H9 (cell line): ENCODE data around the gene ZNF205. TPM values are rescaled to one million over a fixed set of nuclear protein-coding genes. Genes with fewer than 3 reads are reported as not detected.

Experiments
- DNase-seq: peaks from one replicate; pipeline ENCODE4 v3.0.0-alpha.2; 2017
- H2AFZ ChIP-seq: one replicate; pipeline ENCODE4 v1.6.1; 2013; ENCODE audit warnings: mild to moderate bottlenecking, low read length, control low read depth, moderate library complexity
- H2AK5ac ChIP-seq: 2 replicates; pipeline ENCODE4 v1.6.1; 2013; ENCODE audit warnings: low read length, control low read depth, mixed read lengths; ENCODE audit not compliant: insufficient read length
- H2BK120ac ChIP-seq: one replicate; pipeline ENCODE4 v1.6.1; 2013; ENCODE audit warnings: low read depth, mild to moderate bottlenecking, low read length, control low read depth, inconsistent platforms; ENCODE audit not compliant: poor library complexity, severe bottlenecking
- H2BK12ac ChIP-seq: 2 replicates; pipeline ENCODE4 v1.6.1; 2013; ENCODE audit warnings: low read length, control low read depth, mixed read lengths, low read depth; ENCODE audit not compliant: insufficient read length
- H2BK15ac ChIP-seq: 2 replicates; pipeline ENCODE4 v1.6.1; 2013; ENCODE audit warnings: low read depth, low read length, control low read depth
- H2BK20ac ChIP-seq: one replicate; pipeline ENCODE4 v1.6.1; 2013; ENCODE audit warnings: low read depth, mild to moderate bottlenecking, low read length, control low read depth, inconsistent platforms; ENCODE audit not compliant: poor library complexity, severe bottlenecking
- H2BK5ac ChIP-seq: 2 replicates; pipeline ENCODE4 v1.6.1; 2013; ENCODE audit warnings: low read length, control low read depth, mixed read lengths; ENCODE audit not compliant: insufficient read length
- H3K14ac ChIP-seq: 2 replicates; pipeline ENCODE4 v1.6.1; 2013; ENCODE audit warnings: low read length, control low read depth; ENCODE audit not compliant: insufficient read depth
- H3K18ac ChIP-seq: 2 replicates; pipeline ENCODE4 v1.6.1; 2013; ENCODE audit warnings: low read depth, mild to moderate bottlenecking, mixed read lengths, low read length, control low read depth; ENCODE audit not compliant: insufficient read length
- H3K23ac ChIP-seq: 2 replicates; pipeline ENCODE4 v1.6.1; 2013; ENCODE audit warnings: low read length, control low read depth, mixed read lengths, low read depth; ENCODE audit not compliant: insufficient read length
- H3K23me2 ChIP-seq: 2 replicates; pipeline ENCODE4 v1.6.1; 2013; ENCODE audit warnings: low read depth, mild to moderate bottlenecking, mixed read lengths, low read length, control low read depth; ENCODE audit not compliant: insufficient read length, poor library complexity, severe bottlenecking
- H3K27ac ChIP-seq: 2 replicates; pipeline ENCODE4 v1.5.1; 2013; ENCODE audit warnings: low read length, control low read depth, mixed read lengths, low read depth; ENCODE audit not compliant: insufficient read length
- H3K27me3 ChIP-seq: 2 replicates; pipeline ENCODE4 v1.6.1; 2013; ENCODE audit warnings: low read length, control low read depth, inconsistent platforms; ENCODE audit not compliant: insufficient read depth
- H3K4ac ChIP-seq: 2 replicates; pipeline ENCODE4 v1.6.1; 2013; ENCODE audit warnings: low read depth, mild to moderate bottlenecking, control low read depth, inconsistent platforms, low read length, moderate library complexity
- H3K4me1 ChIP-seq: 2 replicates; pipeline ENCODE4 v1.6.1; 2013; ENCODE audit warnings: low read length, control low read depth, inconsistent platforms; ENCODE audit not compliant: insufficient read depth
- H3K4me2 ChIP-seq: 2 replicates; pipeline ENCODE4 v1.6.1; 2013; ENCODE audit warnings: low read length, control low read depth, mixed read lengths; ENCODE audit not compliant: insufficient read length, insufficient read depth
- H3K56ac ChIP-seq: 2 replicates; pipeline ENCODE4 v1.6.1; 2013; ENCODE audit warnings: low read depth, mild to moderate bottlenecking, mixed read lengths, low read length, control low read depth; ENCODE audit not compliant: insufficient read length
- H3K79me1 ChIP-seq: 2 replicates; pipeline ENCODE4 v1.6.1; 2013; ENCODE audit warnings: low read depth, mild to moderate bottlenecking, moderate library complexity, low read length, control low read depth, inconsistent platforms; ENCODE audit not compliant: insufficient read depth, poor library complexity, severe bottlenecking
- H3K79me2 ChIP-seq: 2 replicates; pipeline ENCODE4 v1.6.1; 2013; ENCODE audit warnings: low read length, control low read depth, inconsistent platforms; ENCODE audit not compliant: insufficient read depth
- H3K9ac ChIP-seq: 2 replicates; pipeline ENCODE4 v1.6.1; 2013; ENCODE audit warnings: low read length, control low read depth, mixed read lengths; ENCODE audit not compliant: insufficient read length; ENCODE audit errors: extremely low read depth
- H3K9me3 ChIP-seq: one replicate; pipeline ENCODE4 v1.6.1; 2013; ENCODE audit warnings: low read depth, low read length, inconsistent platforms; ENCODE audit not compliant: control insufficient read depth
- H3T11ph ChIP-seq: one replicate; pipeline ENCODE4 v1.6.1; 2013; ENCODE audit warnings: mild to moderate bottlenecking, low read length, control low read depth, inconsistent platforms
- H4K20me1 ChIP-seq: one replicate; pipeline ENCODE4 v1.6.1; 2013; ENCODE audit not compliant: control insufficient read depth, insufficient read length, insufficient read depth
- H4K5ac ChIP-seq: 2 replicates; pipeline ENCODE4 v1.6.1; 2013; ENCODE audit warnings: low read depth, mild to moderate bottlenecking, mixed read lengths, low read length, control low read depth; ENCODE audit not compliant: insufficient read length
- H4K8ac ChIP-seq: replicated peaks from 2 replicates; pipeline ENCODE4 v1.6.1; 2013; ENCODE audit warnings: low read length, control low read depth, mixed read lengths, low read depth; ENCODE audit not compliant: insufficient read length
- H4K91ac ChIP-seq: 2 replicates; pipeline ENCODE4 v1.6.1; 2013; ENCODE audit warnings: low read depth, mild to moderate bottlenecking, moderate library complexity, mixed read lengths, low read length, control low read depth; ENCODE audit not compliant: insufficient read length
- H3K27ac Mint-ChIP-seq, 3 experiments: 2 replicates in 2 of 3; 3 replicates in 1 of 3; pipeline ENCODE4 v1.8.0; 2020 to 2021; ENCODE audit warnings: mixed read lengths in 3 of 3, mild to moderate bottlenecking in 1 of 3, moderate library complexity in 1 of 3
- H3K27me3 Mint-ChIP-seq: 2 replicates; pipeline ENCODE4 v1.8.0; 2021; ENCODE audit warnings: low read depth, mild to moderate bottlenecking, moderate library complexity, mixed read lengths
- H3K36me3 Mint-ChIP-seq, 3 experiments: 2 replicates in 2 of 3; 3 replicates in 1 of 3; pipeline ENCODE4 v1.8.0; 2020 to 2021; ENCODE audit warnings: low read depth in 3 of 3, mixed read lengths in 3 of 3; ENCODE audit not compliant: insufficient read depth in 1 of 3
- H3K4me1 Mint-ChIP-seq, 2 experiments: 2 replicates each; pipeline ENCODE4 v1.8.0; 2020; ENCODE audit warnings: mixed read lengths in 2 of 2
- H3K4me3 Mint-ChIP-seq, 2 experiments: 2 replicates in 1 of 2; 3 replicates in 1 of 2; pipeline ENCODE4 v1.8.0; 2020 to 2021; ENCODE audit warnings: mild to moderate bottlenecking in 2 of 2, mixed read lengths in 2 of 2, moderate library complexity in 1 of 2
- H3K9me3 Mint-ChIP-seq, 2 experiments: 2 replicates in 1 of 2; 3 replicates in 1 of 2; pipeline ENCODE4 v1.8.0; 2020; ENCODE audit warnings: mild to moderate bottlenecking in 2 of 2, mixed read lengths in 2 of 2, moderate library complexity in 1 of 2
- CTCF ChIP-seq: fragments of 200-600 bp; sonication (generic); conservative IDR thresholded peaks from 3 replicates; pipeline ENCODE4 v1.8.0; 2021; ENCODE audit warnings: antibody characterized with exemption, mild to moderate bottlenecking
- WGBS: extraction: QIAGEN DNeasy Blood & Tissue Kit; methylation state at CpG from one replicate; pipeline ENCODE4 v1.1.7; 2013; ENCODE audit warnings: missing lambda C conversion rate, low lambda C conversion rate, mixed read lengths; ENCODE audit not compliant: insufficient read length; ENCODE audit errors: extremely low coverage; 5-methylcytosine and 5-hydroxymethylcytosine counted together
- total RNA-seq: library from RNA; stranded (reverse); gene quantifications from 2 replicates; pipeline ENCODE4 v1.2.1, GENCODE V29; 2021

Gene ZNF205
- total RNA-seq, 1 experiment from 2014 or later, result 16.8 TPM

DNA sequence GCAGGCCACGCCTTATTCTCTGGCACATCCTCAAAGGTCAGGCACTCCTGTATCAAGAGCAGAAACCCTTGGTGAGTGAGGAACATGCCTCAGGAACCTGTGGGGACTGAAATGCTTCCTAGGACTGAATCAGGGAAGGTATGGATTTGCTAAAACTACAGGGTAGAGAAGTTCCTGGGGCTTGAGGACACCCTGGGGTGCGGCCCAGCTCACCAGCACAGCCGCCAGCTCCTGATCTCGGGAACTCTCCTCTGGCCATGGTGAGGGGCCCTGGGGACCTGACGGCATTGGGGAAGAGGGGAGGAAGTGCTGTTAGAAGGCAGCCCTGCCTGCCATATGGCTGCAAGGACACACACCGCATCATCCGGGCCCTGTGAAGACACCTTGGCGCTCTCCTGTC is 20.8 kb upstream of the ZNF205 start:
- Histone ChIP-seq H2BK120ac (no peak overlapping the region), H3K9ac (no peak overlapping the region)

More for the DNA sequence above, 20.8 kb upstream of the ZNF205 start:
- H2AK5ac ChIP-seq, result no peak overlapping the region
- H4K8ac ChIP-seq, result no peak overlapping the region
- H3K18ac ChIP-seq, result no peak overlapping the region
- H3K36me3 Mint-ChIP-seq, result peaks cover 49 to 79% (median 53%) of the 10 kb centered on the region in 3 experiments
- H3K4me3 Mint-ChIP-seq, result no peak overlapping the region
- no peaks in the 10 kb centered on the region for H3K23me2 ChIP-seq
- no peak overlapping the region for H2BK15ac ChIP-seq
- no peak overlapping the region for H2BK20ac ChIP-seq
- H4K91ac ChIP-seq, result no peak overlapping the region
- H2AFZ ChIP-seq, result no peak overlapping the region
- H4K5ac ChIP-seq, result no peak overlapping the region
- no peak overlapping the region for H3T11ph ChIP-seq
- H3K4me2 ChIP-seq, result no peak overlapping the region
- peaks cover 8% of the 10 kb centered on the region; the same call in 1 of the 2 replicates for H3K79me2 ChIP-seq
- H3K9me3 ChIP-seq, result no peaks in the 10 kb centered on the region
- H3K56ac ChIP-seq, result no peak overlapping the region
- no peaks in the 10 kb centered on the region; the same call in 1 of the 2 replicates for H3K27me3 Mint-ChIP-seq
- H3K4ac ChIP-seq, result no peak overlapping the region
- H3K4me1 ChIP-seq, result peaks cover 3% of the 10 kb centered on the region; the same call in 1 of the 2 replicates
- H4K20me1 ChIP-seq, result no peaks in the 10 kb centered on the region
- H3K79me1 ChIP-seq, result peaks cover 6% of the 10 kb centered on the region
- H3K23ac ChIP-seq, result no peak overlapping the region
- H2BK5ac ChIP-seq, result no peak overlapping the region
- WGBS, result no CpG with 5 or more reads among the region's 8 CpGs
- H3K4me1 Mint-ChIP-seq, result peaks cover 23 to 29% of the 10 kb centered on the region in 2 experiments
- H3K27ac Mint-ChIP-seq, result 0 out of 7 replicates have a peak overlapping the region, but pooled peaks of 1 of the 3 experiments have one; percentile 28
- H2BK12ac ChIP-seq, result no peak overlapping the region
- no peak overlapping the region for H3K27ac ChIP-seq
- H3K14ac ChIP-seq, result no peak overlapping the region
- DNase-seq, result no peak
- TF ChIP-seq CTCF, result no peak
- H3K9me3 Mint-ChIP-seq, result no peaks in the 10 kb centered on the region
- H3K27me3 ChIP-seq, result no peaks in the 10 kb centered on the region
